M059J (cell line): ENCODE results near the gene ARFGEF3. TPM values are rescaled to one million over a fixed set of nuclear protein-coding genes. Genes with fewer than 3 reads are reported as not detected.

Experiments used
- DNase-seq: peaks from one replicate; pipeline ENCODE4 v3.0.0-alpha.2; 2012; ENCODE audit warnings: low read depth
- total RNA-seq: library from RNA; depleted of rRNA; stranded (reverse); fragments of >200 nt; shearing (Covaris generic); gene quantifications from 2 replicates; pipeline ENCODE4 v1.2.3, GENCODE V29; 2014

Gene ARFGEF3
- total RNA-seq, 1 experiment from 2014 or later = 2.9 TPM

DNA sequence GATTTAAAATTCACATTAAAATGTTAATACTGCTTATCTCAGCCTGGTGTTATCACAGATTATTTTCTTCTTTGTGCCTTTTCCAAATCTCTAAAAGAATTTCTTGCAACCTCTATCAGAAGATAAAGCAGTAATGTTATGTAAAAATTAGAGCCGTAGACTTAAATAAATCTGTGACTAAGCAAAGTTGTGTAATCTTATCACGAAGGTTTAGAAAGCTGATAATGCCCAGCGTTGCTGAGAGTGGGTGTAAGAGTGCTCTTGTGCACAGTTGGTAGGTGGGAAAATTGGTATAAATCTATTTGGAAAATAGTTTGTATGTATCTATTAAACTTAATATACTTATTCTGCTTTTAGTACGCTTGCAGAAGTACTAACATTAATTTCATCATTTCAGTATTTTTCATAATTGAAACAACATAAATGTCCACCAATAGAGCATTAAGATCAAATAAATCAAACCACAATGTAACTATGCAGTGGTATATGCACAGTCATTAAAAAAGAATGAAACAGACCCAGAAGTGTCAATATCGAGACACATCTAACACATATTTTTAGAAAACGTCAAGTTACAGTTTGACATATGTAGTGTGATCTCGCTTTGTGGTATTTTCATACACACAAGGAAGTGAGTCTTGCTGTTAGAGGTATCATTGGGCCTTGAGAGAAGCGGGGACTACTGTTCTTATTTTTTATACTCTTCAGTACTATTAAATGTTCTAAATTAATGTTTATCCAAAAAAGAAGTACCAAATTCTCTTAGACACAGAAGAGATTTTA lies 111.0 kb downstream of the ARFGEF3 start:
- DNase-seq = no peak

DNA sequence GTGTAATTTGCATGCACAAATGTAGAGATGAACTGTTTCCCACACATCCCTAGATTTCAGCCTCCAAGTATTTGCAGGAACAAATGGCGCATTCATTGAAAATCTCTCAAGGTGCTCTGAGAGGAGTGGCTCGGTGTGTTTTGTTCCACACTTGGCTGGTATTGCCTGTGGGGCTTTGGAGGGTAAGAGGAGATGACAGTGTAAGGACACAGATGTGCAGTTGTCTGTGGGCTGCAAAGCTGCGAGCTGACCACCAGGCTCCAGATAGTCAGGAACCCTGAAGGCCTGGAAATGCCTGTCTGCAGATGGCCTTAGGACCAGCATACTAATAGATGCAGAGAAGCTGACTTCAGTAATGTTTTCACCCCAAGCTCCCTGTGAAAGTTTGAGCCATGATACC lies 114.2 kb downstream of the ARFGEF3 start:
- no peak for DNase-seq

DNA sequence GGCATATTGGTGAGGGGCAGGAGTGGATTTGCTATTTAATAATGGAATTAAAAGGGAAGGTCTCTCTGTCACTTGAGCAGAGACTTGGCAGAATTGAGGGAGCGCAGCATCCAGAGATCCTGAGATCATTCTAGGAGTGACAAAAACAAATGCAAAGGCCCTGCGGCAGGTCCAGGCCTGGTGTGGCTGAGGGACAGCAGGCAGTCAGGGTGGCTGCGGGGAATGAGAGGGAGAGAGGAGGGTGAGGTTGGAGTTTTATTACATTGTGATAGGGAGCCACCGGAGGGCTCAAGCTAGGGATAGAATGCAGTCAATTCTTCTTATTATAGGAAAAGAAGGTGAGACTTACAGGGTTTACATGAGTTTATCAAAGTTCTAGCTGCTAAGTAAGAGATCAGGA lies 116.1 kb downstream of the ARFGEF3 start:
- DNase-seq = no peak

DNA sequence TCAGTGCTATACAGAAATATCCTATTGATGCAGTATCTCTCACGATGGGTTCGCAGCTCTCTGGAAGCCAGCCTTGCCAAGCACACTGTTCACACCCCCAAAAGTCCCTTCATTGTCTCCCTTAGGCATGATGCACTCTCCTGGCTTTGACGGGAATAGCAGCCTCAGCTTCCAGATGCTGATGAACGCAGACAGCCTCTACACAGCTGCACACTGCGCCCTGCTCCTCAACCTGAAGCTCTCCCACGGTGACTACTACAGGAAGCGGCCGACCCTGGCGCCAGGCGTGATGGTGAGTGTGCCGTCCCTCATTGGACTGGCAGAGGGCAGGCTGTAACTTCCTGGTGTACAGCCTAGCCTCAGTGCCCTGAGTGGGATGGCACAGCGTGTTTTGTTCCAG lies 116.6 kb downstream of the ARFGEF3 start:
- peak; percentile 21 for DNase-seq

DNA sequence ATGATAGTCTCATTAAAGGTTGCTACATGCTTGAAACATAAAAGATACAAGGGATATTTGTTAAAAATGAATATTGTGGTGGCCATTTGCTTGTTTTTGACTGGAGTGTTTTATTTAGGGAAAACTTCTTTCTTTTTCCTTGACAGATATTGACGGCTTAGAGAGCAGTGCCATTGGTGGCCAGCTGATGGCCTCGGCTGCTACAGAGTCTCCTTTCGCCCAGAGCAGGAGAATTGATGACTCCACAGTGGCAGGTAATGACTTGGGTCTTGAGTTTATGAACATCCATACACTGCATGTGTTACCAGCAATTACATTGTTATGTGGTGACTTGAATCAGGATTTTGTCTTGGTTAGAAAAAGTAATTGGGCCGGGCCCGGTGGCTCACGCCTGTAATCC lies 124.1 kb downstream of the ARFGEF3 start:
- no peak for DNase-seq

DNA sequence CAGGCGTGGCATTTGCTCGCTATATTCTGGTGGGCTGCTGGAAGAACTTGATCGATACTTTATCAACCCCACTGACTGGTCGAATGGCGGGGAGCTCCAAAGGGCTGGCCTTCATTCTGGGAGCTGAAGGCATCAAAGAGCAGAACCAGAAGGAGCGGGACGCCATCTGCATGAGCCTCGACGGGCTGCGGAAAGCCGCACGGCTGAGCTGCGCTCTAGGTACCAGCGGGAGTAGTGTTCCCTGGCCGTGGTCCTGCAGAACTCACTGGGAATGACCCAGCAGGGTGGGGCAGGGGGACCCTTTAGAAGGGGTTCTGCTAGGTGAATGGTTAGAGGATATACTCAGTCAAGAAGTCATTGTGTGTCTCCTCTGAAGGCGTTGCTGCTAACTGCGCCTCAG lies 125.0 kb downstream of the ARFGEF3 start:
- DNase-seq = no peak

DNA sequence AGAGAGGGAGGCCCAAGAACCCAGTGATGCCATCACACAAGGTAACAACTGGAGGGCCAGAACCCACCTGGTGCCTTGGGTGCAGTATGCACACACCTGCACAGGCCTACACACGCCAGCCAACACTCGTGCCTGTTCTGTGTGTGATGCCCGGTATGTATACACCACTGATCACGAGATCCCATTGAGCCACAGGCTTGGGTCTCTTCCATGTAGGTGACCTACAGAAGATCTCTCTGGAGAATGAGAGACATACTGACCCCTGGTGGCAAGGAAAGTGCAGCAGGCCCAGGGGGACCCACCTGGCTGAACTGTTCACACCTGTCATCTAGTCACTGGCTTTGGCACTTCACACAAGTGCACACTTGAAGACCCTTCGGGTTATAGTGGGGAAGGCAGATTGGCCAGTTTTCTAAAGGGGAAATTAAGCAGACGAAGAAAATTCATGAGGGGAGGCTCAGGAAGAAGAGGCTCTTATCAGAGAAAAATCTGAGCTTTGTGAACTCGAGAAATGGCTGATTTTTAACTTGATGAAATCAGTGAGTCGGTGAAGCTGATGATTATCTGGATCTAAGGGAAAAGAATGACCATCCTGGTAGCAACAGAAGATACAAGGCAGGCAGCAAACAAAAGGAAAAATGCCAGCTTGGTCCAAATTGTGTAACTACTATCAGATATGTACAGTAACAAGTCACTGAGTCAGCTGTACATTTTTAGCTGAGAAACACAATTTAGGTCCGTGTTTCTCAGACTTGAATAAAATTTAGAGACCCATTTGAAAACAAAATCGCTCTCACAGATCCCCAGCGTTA lies 125.6 kb downstream of the ARFGEF3 start:
- peak; percentile 31 for DNase-seq

DNA sequence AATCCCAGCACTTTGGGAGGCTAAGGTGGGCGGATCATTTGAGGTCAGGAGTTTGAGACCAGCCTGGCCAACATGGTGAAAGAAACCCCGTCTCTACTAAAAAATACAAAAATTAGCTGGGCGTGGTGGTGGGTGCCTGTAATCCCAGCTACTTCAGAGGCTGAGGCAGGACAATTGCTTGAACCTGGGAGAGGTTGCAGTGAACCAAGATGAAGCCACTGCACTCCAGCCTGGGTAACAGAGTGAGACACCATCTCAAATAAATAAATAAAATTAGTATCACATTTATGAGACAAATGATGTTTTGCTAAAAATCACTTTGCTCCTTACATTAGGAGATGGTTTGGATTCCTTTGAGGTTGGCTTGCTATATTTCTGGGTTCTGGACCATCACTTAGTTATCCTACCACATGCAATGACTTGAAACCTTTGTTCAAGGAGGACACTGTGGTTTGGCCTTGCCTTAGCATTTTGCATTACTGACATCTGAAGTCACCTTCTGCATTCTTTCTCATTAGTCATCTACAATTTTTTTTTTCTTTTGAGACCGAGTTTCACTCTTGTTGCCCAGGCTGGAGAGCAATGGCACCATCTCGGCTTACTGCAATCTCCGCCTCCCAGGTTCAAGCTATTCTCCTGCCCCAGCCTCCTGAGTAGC lies 126.8 kb downstream of the ARFGEF3 start:
- peak; percentile 99 for DNase-seq

DNA sequence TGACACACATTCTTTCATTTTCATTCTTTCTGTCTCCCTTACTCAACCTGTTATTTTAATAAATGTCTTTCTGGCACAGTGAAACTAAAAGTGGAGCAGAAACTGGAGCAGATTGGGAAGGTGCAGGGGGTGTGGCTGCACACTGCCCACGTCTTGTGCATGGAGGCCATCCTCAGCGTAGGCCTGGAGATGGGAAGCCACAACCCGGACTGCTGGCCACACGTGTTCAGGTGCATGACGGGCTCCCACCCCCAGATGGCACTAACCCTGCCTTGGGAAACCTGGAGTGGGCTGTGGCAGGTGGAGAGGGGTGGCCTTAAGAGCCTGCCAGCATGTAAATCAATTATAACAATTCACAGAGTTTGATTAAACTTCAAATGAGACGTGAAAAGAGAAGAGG lies 128.0 kb downstream of the ARFGEF3 start:
- DNase-seq = peak; percentile 20

DNA sequence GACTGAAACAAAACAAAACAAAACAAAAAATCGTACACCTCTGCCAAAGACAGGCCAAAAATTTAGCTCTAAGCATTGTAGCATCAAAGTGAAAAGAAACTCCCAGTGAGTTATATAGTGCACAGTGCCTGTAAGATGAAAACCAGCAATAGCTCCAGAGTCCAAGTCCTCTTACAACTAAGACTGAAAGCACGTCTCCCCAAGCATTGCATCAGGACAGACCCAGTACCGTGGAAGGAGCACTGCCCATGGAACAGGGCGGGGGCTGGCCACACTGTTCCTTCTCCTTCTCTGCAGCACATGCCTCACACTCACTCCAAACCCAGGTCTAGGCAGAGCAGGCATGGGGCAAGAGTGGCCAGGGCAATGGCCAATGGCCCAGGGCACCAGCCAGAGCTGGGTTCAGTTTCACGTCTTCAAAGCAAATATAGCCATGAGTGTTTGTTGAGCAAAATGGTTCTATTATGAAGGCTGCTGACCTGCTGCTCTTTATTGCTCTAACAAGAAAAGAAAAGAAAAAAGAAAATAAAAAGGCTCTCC lies 128.8 kb downstream of the ARFGEF3 start:
- no peak for DNase-seq

DNA sequence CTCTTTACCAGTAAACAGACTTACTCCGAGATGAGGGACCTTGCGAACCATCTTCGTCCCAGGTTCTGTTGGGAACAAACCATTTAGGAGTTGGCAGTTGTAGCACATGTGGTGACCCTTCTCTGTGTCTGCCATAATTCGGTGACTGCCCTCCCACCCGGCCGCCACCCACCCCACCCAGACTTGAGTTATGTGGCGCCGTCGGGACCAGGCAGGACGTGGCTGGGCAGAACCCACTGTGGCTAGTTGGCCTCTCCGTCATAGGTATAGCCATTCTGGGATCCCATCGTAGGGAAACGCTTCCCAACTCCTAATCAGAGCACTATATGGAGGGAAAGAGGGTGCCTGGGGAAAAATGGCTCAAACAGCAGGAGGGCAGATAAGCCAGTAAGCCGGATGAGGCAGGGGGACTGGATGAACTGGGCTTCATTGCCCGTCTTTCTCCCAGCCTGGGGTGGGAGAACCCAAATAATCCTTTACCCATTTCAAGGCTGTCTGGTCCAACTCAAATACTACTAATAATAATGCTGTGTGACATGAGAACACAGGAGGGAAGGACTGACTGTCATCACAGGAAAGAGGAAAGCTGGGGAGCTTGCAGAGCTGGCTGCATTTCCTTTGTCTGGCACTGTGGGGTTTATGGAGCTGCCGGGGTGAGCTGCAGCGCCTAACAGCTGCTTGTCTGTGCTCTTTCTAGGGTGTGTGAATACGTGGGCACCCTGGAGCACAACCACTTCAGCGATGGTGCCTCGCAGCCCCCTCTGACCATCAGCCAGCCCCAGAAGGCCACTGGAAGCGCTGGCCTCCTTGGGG lies 129.5 kb downstream of the ARFGEF3 start:
- no peak for DNase-seq

DNA sequence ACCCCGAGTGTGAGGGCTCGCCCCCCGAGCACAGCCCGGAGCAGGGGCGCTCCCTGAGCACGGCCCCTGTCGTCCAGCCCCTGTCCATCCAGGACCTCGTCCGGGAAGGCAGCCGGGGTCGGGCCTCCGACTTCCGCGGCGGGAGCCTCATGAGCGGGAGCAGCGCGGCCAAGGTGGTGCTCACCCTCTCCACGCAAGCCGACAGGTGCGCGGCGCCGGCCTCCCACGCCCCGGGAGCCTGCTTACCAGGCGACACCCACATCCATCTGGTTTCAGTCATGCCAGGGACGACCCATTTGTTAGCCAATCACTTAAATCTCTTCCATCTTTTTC lies 130.1 kb downstream of the ARFGEF3 start:
- no peak for DNase-seq

DNA sequence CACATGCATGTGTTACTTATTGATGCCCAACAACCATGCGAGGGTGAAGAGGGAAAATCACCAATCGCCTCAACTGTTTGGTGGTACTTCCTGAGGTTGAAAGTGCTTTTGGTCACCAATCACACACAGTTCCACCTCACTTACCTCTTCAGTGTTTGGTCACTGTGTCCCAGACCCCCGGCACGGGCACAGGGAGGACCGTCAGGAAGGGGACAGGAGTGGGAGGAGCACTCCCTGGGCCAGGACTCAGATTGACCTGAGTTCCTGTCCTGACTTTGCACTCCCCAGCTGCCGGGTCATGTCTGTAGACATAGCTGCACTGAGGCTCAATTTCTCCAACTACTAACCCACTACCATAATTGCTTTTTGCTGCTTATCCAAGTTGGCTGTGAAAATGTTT lies 130.7 kb downstream of the ARFGEF3 start:
- no peak for DNase-seq

DNA sequence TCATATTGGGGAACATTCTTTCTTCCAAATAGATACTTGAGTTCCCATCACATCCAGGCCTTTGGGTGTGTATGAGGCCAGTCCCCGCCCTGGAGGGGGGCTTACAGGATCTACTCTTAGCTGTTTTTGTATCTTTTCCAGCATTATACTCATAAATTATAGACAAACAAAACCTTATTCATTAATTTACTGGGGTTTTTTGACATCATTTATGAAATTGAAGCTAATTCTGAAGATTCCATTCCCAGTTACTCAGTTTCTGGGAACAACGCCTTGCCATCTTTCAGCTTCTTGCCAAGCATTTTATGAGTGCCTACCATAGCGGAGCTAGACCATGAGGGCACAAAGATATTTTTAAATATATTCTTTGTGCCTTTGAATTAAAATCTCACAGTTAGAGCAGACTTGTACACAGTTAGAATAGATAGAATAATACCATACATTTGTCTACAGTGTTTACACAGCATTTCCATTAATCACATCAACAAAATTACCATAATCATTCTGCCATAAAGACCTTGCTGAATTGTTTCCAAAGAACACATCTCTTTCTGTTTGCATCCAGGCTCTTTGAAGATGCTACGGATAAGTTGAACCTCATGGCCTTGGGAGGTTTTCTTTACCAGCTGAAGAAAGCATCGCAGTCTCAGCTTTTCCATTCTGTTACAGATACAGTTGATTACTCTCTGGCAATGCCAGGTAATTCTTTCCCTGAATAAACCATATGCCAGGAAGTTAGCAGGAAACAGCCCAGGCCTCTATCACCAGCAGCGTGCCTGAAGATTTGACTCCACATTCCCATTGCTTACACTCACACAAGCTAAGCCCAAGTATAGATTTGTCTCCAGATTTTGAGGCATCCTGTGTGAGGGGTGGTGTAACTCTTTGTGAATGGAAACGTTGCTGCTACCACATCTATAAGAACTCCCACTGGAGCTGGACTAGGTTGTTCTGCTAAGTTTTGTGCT lies 132.0 kb downstream of the ARFGEF3 start:
- peak; percentile 42 for DNase-seq

DNA sequence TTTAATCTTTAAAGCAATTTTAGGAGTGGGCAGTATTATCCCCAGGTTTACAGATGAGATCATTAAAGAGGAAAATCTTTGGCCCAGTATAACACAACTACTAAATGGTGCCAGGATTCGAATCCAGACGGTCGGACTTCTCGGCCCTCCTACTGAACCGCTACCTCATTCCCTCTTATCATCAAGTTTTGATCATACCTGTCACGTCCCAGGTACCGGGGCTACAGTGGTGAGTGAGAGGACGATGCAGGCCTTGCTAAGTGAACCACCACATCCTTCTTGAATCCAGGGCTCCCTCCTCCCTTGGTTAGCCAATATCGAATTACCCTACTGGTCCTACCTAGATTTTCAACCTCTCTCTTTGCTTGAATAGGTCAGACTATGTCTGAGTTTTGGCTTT lies 134.6 kb downstream of the ARFGEF3 start:
- no peak for DNase-seq

DNA sequence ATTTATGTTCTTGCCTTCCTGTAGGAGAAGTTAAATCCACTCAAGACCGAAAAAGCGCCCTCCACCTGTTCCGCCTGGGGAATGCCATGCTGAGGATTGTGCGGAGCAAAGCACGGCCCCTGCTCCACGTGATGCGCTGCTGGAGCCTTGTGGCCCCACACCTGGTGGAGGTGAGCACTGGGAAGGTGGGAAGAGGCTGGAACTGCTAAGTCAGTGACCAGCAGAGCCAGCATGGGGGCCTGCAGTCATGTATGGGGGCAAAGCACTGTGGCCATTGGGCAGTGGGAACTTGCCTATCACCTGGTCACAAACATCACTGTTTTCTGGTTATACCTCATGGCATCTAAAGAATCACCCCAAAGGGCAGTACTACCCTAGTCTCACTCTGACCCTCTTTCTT lies 135.0 kb downstream of the ARFGEF3 start:
- no peak for DNase-seq

DNA sequence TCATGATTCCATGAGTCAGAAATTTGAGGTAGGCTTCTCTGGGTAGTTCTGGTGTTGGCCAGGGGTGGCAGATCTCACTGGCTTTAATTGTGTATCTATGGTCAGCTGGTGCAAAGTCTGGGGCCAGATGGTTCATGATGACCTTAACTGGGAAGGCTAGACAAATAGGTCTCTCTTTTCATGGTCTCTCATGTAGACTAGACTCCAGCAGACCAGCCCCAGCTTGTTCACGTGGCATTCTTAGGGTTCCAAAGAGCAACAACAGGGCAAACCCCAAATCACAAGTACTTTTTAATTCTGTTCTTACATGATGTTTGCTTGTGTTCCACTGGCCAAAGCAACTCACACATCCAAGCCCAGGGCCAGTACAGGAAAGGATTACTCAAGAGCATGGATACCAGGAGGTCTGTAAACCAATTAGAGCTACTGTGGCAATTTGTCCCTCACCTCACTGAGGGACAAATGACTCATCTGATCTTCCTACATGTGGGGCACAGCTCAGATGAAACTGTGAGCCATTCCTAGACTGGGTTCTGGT lies 136.1 kb downstream of the ARFGEF3 start:
- peak; percentile 77 for DNase-seq

DNA sequence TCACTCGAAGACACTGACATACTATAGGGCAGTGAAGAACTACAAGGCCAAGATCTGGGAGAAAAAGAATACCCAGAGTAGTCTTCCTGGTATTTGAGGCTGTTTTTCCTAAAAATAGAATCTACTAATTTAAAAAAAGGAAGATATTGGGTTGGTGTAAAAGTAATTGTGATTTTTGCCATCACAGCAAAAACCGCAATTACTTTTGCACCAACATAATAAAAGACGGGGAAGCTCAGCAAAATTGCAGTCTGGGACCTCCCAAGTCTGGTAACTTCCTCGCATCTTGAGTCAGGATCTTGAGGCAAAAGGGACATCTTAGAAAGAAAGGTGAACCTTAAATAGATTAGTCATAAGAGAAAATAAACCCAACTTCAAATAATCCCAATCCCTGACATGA lies 138.7 kb downstream of the ARFGEF3 start:
- DNase-seq = no peak

DNA sequence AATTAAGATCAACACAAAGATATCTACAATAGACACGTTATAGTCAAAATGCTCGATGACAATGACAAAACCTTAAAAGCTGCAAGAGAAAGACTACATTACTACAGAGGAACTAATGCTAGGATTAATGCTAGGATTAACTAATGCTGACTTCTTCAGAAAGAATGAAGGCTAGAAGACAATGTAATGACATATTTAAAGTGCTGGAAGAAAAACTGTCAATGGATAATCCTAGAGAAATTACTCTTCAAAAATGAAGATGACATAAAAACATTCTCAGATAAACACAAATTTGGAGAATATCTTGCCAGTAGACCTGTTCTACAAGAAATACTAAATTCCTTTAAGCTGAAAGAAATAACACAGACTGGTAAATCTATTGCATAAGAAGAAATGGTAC lies 140.8 kb downstream of the ARFGEF3 start:
- no peak for DNase-seq

DNA sequence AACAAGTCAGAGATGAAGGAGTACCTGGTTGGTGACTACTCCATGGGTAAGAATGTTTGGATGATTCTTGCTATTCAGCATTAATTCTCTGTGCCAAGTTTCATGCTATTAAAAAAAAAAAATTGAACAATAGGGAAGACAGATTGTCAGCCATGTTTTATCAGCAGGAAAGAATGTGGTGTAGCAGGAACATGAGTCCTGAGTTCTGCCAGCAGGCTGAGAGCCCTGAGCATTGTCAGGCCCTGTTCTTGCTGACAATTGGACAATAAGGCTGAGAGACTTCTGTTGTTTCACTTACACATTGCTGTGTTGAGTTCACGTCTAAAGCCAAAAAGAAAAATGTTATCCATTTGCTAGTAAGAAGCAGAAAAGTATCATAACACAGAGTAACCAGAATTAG lies 145.6 kb downstream of the ARFGEF3 start:
- no peak for DNase-seq
